Measurements from ENCODE around the gene EP400. TPM values are rescaled to one million over a fixed set of nuclear protein-coding genes. Genes with fewer than 3 reads are reported as not detected.

Gene EP400
- total RNA-seq, 2 donors from 2014 or later: 10.5 to 15.5 TPM

DNA sequence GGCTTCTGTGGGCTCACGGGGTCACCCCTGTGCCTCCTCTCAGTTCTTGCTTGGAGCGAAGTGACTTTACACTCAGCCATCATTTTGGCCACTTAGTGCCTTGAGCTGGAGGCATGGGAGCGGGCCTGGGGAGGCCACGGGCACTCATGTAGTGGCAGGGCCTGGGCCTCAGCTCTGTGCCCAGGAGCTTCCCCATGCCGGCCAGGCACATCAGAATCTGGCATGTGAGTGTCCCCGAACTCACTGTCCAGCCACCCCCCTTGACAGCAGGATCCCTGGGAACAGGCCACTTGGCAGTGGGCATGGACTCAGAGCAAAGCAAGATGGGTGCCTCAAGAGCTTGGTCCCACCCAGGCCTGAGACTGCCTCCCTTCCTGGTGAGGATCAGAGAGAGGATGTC lies 164.9 kb downstream of the EP400 start:
- DNase-seq (ENCODE audit: low spot score): no peak
- H3K36me3 ChIP-seq: peaks cover 40% of the 10 kb centered on the region

DNA sequence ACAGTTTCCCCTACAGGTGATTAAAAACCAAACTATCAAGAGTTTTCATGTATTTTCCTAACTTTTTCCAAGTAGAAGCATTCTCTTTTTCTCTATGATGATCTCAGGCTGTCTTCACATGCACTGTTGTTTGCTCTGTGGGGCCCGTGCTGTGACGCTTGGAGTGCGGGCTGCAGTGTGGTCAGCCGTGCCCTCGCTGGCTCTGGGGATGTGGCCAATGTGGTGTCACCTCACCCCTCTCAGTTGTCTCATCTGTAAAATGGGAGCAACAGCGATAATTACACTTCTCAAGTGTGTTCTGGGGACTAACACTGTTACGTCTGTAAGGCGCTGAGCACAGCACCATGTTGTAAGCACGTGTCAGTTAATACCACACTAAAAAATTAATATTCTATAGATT lies 165.8 kb downstream of the EP400 start:
- Histone ChIP-seq H3K4me3 (no peak overlapping the region), H3K9me3 (no peaks in the 10 kb centered on the region), H3K27me3 (no peaks in the 10 kb centered on the region), H3K36me3 (peaks cover 33% of the 10 kb centered on the region), H3K27ac (no peak overlapping the region), H3K4me1 (no peaks in the 10 kb centered on the region)
- no peak for DNase-seq (ENCODE audit: low spot score)
- TF ChIP-seq, protein P1, sequence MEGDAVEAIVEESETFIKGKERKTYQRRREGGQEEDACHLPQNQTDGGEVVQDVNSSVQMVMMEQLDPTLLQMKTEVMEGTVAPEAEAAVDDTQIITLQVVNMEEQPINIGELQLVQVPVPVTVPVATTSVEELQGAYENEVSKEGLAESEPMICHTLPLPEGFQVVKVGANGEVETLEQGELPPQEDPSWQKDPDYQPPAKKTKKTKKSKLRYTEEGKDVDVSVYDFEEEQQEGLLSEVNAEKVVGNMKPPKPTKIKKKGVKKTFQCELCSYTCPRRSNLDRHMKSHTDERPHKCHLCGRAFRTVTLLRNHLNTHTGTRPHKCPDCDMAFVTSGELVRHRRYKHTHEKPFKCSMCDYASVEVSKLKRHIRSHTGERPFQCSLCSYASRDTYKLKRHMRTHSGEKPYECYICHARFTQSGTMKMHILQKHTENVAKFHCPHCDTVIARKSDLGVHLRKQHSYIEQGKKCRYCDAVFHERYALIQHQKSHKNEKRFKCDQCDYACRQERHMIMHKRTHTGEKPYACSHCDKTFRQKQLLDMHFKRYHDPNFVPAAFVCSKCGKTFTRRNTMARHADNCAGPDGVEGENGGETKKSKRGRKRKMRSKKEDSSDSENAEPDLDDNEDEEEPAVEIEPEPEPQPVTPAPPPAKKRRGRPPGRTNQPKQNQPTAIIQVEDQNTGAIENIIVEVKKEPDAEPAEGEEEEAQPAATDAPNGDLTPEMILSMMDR (IDR thresholded peaks at IDR 0.05): no peak

More for the DNA sequence above, 164.9 kb downstream of the EP400 start:
- no peaks in the 10 kb centered on the region for H3K9me3 ChIP-seq
- no peak overlapping the region for H3K4me3 ChIP-seq
- H3K27ac ChIP-seq: no peak overlapping the region
- TF ChIP-seq, protein P1 (IDR thresholded peaks at IDR 0.05): no peak
- H3K27me3 ChIP-seq: no peaks in the 10 kb centered on the region
- H3K4me1 ChIP-seq: no peaks in the 10 kb centered on the region

DNA sequence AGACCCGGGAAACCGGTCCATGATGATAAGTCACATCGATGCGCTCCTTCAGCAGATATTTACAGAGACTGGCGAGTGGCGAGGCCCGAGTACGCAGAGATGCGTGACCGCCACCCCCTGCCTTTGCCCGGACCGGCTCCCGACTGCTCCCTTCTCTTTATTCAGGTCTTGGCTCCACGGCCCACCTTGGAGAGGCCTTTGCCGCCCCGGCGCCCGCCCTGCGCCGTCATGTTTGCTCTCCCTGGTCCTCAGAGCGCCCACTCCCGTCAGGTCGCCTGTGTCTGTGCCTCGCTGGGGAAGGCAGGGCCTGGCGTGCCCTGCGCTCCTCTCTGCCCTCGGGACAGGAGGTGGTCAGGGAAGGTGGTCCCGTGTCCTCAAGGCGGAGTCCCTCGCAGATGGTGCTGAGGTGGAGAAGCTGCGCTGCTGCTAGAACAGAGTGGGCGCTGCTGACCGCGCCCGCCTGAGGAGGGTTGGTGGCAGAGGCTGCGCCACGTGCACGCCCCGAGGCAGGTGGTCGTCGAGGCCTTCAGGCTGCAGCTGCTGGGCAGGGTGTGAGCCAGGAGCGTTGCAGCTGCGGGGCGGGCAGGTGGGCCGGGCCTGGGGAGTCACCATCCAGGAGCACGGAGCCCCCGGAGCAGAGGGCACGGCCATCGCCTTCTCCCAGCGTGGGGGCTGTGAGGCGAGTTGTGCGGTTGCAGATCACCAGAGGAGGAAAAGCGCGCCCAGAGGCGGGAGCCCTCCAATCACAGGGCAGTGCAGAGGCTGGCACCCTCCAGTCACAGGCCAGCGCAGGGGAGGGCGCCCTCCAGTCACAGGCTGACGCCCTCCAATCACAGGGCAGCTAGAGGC lies 167.2 kb downstream of the EP400 start:
- Histone ChIP-seq H3K9me3 (no peaks in the 10 kb centered on the region), H3K27ac (no peak overlapping the region), H3K4me1 (no peaks in the 10 kb centered on the region), H3K4me3 (no peak overlapping the region), H3K27me3 (no peaks in the 10 kb centered on the region), H3K36me3 (peaks cover 29% of the 10 kb centered on the region)
- TF ChIP-seq, protein P1 (IDR thresholded peaks at IDR 0.05): no peak
- no peak for DNase-seq (ENCODE audit: low spot score)

DNA sequence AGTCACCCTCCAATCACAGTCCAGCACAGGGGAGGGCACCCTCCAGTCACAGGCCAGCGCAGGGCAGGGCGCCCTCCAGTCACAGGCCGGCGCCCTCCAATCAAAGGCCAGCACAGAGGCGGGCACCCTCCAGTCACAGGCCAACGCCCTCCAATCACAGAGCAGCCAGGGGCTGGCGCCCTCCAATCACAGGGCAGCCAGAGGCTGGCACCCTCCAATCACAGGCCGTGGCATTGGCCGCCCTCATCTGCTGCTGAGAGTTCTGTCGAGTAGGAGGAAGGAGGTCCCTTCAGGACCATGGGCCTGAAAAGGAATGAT lies 167.8 kb downstream of the EP400 start:
- no peak for DNase-seq (ENCODE audit: low spot score)
- H3K36me3 ChIP-seq: peaks cover 30% of the 10 kb centered on the region
- H3K4me3 ChIP-seq: no peak overlapping the region
- TF ChIP-seq, protein P1 (IDR thresholded peaks at IDR 0.05): no peak
- H3K27ac ChIP-seq: no peak overlapping the region
- no peaks in the 10 kb centered on the region for H3K4me1 ChIP-seq
- no peaks in the 10 kb centered on the region for H3K27me3 ChIP-seq
- no peaks in the 10 kb centered on the region for H3K9me3 ChIP-seq

DNA sequence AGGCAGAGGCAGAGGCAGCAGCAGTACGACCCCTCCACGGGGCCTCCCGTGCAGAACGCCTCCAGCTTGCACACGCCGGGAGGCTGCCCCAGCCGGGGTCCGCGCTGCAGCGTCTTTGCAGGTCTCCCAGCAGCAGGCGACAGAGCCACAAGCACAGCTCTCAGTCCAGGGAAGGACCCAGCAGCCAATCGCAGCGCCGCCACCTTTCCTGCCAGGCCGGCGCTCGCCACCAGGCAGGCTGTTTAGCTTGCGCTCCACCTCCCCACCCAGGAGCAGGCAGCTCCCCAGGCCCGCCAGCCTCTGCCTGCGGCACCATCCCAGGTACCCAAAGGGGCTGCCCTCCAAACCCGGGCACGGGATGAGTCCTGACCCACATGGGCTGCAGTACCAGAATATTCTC lies 169.1 kb downstream of the EP400 start:
- Histone ChIP-seq H3K4me1 (no peaks in the 10 kb centered on the region), H3K4me3 (no peak overlapping the region)

More for the DNA sequence above, 169.1 kb downstream of the EP400 start:
- H3K27ac ChIP-seq: no peak overlapping the region
- H3K36me3 ChIP-seq: peaks cover 34% of the 10 kb centered on the region
- no peaks in the 10 kb centered on the region for H3K27me3 ChIP-seq
- no peaks in the 10 kb centered on the region for H3K9me3 ChIP-seq
- DNase-seq (ENCODE audit: low spot score): no peak
- TF ChIP-seq, protein P1 (IDR thresholded peaks at IDR 0.05): no peak
